GM19240 (cell line): Measurements from ENCODE around the gene UBE2G2.

Source experiments
- DNase-seq: peaks from one replicate; pipeline ENCODE4 v3.0.0; 2011; ENCODE audit warnings: low spot score; ENCODE audit not compliant: insufficient read length

UBE2G2 gene

DNA sequence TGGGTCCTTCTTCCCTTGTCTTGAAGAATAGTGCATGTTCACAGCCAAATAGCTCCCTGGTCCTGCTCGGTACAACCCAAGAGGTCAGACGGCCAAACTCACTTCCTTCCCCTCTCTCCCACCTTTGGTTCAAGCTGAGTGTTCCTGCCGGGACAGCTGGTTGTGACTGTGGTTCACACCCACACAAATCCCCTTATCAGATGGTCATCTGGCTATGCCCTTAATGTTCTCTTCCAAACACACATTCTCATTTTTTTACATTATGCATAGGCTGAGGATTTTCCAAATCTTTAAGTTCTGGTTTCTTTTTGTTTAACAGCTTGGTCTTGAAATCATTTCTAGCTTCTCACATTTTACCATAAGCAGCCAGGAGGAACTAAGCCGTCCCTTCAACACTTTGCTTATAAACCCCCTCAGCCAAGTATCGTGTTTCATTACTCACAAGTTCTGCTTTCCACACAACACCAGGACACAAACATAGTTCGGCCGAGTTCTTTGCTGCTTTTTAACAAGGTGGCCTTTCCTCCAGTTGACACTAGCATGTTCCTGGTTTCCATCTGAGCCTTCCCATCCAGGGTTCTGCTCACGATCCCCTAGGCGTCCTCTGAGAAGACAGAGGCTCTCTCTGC, 70.6 kb downstream of the UBE2G2 start:
- no peak for DNase-seq

GRCh38 chr21:44730028-44730395, 71.6 kb downstream of the UBE2G2 start:
- no peak for DNase-seq

DNA sequence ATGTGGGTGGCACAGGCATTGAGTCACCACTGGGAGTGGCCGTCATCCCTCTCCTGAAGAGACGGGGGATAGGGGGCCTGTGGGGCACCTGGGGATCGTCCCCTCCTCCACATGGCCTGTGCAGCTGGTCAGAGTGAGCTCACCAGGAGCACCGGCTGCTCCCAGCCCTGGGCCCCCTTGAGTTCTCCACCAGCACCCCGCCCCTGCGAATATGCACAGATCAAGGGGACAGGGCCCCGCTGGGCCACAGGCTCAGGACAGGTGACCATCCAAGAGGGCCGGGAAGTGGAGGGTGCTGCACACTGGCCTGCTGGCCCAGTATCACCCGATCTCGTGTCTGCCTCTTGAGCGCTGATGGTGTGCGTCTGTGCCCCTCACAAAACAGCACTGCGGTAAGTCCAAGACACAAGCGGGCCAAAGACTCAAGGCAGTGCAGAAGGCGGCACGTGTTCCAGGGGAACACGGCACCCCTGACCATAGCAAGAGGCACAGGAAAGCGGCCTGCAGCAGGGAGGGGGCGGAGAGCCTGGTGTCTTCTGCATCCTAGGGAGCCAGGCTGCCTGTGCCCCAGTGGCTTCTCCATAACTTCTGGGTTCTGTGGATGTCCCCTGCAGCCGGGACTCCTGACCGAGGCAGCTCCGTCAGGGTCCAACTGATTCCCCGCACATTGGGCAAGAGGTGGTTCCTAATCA, 72.1 kb downstream of the UBE2G2 start:
- DNase-seq = no peak

DNA sequence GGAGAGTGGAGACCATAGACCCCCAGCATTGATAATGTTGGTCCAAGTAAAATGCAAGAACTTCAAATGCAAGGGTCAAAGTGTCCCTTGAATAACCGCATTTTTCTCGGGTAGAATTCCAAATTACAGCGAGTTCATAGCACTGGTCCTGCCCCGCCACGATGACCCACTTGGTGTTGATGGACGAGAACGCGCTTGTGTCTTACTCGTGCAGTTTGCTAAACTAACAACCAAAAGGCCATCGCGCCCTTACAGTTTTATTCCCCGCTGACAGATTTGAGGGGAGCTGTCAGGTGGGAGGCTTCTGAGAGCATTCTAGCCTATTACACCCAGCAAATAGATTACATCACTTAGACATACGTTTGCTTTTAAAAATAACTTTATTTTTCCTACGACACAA, 72.9 kb downstream of the UBE2G2 start:
- DNase-seq = no peak

GRCh38 chr21:44727757-44728156, 73.9 kb downstream of the UBE2G2 start:
- DNase-seq = no peak

- DNase-seq = no peak
Observed at GRCh38 chr21:44727321-44727720, 74.3 kb downstream of the UBE2G2 start.

DNA sequence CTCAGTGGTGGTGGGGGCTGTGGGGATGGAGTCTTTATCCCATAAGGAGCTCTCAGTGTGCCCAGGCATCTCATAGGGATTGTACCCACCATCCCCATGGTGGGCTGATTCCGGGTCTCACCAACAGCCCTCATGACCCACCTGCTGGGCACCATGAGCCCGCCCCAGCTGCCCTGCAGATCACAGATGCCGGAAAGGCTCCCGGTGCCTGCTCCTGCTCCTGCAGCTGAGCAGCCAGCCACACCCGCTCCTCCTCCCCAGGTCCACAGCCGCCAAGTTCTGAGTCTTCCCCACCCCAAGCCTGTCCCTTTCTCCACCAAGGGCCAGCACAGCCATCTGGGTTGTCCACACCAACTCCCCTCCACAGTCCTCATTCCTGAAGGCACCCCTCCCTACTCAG, 74.8 kb downstream of the UBE2G2 start:
- no peak for DNase-seq

DNA sequence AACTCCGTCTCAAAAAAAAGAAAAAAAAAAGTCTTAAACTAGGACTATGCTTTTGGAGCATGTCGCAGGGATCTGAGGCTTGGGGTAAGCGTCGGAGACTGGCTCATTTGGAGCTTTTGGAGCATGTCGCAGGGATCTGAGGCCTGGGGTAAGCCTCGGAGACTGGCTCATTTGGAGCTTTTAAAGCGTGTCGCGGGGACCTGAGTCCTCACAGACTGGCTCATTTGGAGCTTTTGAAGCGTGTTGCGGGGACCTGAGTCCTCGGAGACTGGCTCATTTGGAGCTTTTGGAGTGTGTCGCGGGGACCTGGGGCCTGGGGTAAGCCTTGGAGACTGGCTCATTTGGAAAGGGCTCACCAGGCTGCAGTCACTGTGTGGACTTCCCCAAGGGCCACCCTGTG, 76.7 kb downstream of the UBE2G2 start:
- DNase-seq = no peak

GRCh38 chr21:44724196-44724595, 77.4 kb downstream of the UBE2G2 start:
- DNase-seq = no peak

- DNase-seq = no peak
Observed at GRCh38 chr21:44723177-44724131, 78.2 kb downstream of the UBE2G2 start.

DNA sequence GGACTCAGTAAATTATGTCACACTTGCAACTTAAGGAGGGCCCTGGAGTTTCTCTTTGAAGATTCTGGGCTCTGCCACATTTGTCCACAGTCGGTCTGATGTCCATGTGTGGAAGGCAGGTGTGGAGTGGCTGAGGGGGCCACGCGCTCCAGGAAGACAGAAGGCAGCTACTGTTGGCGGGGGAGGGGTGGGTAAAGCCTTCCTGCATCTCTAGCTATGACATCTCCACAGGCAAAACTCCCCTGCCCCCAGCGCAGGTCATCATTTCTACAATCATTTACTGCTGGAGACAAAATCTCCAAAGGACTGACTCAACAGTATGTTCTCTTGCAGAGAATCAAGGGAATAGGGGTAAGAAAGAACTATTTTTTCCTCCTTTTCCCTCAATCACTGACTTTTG, 78.9 kb downstream of the UBE2G2 start:
- DNase-seq = no peak

DNA sequence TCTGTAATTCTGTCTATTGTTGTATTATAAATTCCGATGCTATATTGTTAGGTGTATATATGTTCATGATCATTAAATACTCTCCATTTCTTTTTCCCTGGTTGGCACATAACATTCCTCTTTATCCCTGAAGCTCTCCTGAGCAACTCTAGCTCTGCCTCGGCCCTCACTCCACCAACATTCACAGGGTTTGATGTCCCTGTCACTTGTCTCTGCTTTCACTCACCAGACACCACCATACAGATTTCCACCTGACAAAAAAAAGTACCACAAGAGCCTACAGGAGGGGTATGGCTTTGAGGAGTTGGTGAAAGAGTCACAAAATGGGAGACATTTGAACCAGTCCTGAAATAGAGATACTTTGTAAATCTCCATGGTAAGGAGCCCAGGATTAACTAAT, 81.5 kb downstream of the UBE2G2 start:
- no peak for DNase-seq
